ENCODE data around the gene DCHS1. TPM values are rescaled to one million over a fixed set of nuclear protein-coding genes. Genes with fewer than 3 reads are reported as not detected.

DCHS1 gene
- total and polyA plus RNA-seq, 9 of the 15 experiments (the other 6 are each of a cell fraction or from before 2014, with no cell fraction given): 0.04 to 0.49 (median 0.14) TPM; not detected in 2

DNA sequence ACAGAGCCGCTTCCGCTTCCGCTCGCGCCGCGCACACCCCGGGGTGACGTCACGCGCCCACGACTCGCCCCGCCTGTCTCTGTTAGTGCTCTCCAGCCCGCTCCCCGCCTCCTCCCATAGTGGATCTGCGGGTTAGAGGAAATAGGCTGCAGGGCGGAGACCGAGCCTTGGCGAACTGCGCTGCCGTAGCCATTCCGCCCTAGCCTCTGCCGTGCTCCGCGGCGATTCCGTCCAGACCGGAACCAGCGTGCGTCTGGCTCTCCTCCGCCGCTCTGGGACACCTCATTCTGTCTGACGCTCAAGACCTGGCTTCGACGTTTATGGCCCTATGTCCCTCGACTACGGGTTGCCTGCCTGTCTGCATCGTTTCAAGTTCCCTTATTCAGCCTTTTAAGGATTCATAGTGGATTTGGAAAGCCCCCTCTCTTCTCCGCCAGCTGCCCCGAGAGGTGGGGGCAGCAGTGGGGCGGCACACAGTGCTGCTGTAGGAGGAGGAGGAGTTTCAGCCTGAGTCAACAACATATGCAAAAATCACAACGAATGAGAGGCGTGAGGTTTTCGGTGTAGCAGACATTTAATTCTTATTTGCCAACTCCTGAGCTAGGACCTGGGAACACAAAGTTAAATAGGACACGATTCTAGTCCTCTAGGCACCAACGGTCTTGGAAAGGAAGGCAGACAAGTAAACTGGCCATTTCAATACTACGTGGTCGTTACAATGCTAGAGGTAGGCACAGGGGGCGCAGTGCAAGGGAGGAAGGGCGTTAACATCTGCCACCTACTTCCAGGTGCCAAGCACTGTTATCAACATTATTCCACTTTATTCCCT lies 43.2 kb downstream of the DCHS1 start, which contains the start of gene TAF10 (continued):
- TF ChIP-seq, protein P1, sequence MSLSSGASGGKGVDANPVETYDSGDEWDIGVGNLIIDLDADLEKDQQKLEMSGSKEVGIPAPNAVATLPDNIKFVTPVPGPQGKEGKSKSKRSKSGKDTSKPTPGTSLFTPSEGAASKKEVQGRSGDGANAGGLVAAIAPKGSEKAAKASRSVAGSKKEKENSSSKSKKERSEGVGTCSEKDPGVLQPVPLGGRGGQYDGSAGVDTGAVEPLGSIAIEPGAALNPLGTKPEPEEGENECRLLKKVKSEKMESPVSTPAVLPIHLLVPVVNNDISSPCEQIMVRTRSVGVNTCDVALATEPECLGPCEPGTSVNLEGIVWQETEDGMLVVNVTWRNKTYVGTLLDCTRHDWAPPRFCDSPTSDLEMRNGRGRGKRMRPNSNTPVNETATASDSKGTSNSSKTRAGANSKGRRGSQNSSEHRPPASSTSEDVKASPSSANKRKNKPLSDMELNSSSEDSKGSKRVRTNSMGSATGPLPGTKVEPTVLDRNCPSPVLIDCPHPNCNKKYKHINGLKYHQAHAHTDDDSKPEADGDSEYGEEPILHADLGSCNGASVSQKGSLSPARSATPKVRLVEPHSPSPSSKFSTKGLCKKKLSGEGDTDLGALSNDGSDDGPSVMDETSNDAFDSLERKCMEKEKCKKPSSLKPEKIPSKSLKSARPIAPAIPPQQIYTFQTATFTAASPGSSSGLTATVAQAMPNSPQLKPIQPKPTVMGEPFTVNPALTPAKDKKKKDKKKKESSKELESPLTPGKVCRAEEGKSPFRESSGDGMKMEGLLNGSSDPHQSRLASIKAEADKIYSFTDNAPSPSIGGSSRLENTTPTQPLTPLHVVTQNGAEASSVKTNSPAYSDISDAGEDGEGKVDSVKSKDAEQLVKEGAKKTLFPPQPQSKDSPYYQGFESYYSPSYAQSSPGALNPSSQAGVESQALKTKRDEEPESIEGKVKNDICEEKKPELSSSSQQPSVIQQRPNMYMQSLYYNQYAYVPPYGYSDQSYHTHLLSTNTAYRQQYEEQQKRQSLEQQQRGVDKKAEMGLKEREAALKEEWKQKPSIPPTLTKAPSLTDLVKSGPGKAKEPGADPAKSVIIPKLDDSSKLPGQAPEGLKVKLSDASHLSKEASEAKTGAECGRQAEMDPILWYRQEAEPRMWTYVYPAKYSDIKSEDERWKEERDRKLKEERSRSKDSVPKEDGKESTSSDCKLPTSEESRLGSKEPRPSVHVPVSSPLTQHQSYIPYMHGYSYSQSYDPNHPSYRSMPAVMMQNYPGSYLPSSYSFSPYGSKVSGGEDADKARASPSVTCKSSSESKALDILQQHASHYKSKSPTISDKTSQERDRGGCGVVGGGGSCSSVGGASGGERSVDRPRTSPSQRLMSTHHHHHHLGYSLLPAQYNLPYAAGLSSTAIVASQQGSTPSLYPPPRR (CRISPR knock-in tag; IDR thresholded peaks at IDR 0.05; ENCODE audit: borderline replicate concordance): peak; percentile 96
- no peak for TF ChIP-seq ZNF398 (CRISPR knock-in tag; IDR thresholded peaks at IDR 0.05)
- TF ChIP-seq, protein P2, sequence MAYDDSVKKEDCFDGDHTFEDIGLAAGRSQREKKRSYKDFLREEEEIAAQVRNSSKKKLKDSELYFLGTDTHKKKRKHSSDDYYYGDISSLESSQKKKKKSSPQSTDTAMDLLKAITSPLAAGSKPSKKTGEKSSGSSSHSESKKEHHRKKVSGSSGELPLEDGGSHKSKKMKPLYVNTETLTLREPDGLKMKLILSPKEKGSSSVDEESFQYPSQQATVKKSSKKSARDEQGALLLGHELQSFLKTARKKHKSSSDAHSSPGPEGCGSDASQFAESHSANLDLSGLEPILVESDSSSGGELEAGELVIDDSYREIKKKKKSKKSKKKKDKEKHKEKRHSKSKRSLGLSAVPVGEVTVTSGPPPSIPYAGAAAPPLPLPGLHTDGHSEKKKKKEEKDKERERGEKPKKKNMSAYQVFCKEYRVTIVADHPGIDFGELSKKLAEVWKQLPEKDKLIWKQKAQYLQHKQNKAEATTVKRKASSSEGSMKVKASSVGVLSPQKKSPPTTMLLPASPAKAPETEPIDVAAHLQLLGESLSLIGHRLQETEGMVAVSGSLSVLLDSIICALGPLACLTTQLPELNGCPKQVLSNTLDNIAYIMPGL (CRISPR knock-in tag; IDR thresholded peaks at IDR 0.05): no peak; the same call in 1 of the 2 replicates
- TF ChIP-seq YY1 (IDR thresholded peaks at IDR 0.05; ENCODE audit: borderline replicate concordance in 1 of 3, control insufficient read depth in 1 of 3, extremely low read depth in 1 of 3, insufficient read depth in 3 of 3, insufficient read length in 1 of 3, insufficient replicate concordance in 2 of 3, low read depth in 1 of 3, low read length in 2 of 3): peak in 2 of 3 experiments; percentile 70 to 74
- TF ChIP-seq POU5F1 (IDR thresholded peaks at IDR 0.05; ENCODE audit: borderline replicate concordance, low read depth, low read length, partially characterized antibody): no peak
- no peak for TF ChIP-seq ZNF282 (CRISPR knock-in tag; IDR thresholded peaks at IDR 0.05)
- peak in 1 of 2 experiments; percentile 35; a peak in 1 of 4 replicates for TF ChIP-seq RCOR1 (IDR thresholded peaks at IDR 0.05; ENCODE audit: borderline replicate concordance in 1 of 2, low read depth in 2 of 2, low read length in 2 of 2)
- peak; percentile 92 for TF ChIP-seq L3MBTL2 (IDR thresholded peaks at IDR 0.05)
- no peak for TF ChIP-seq BMI1 (IDR thresholded peaks at IDR 0.05; ENCODE audit: low read length)
- TF ChIP-seq CAMTA2 (CRISPR knock-in tag; conservative IDR thresholded peaks at IDR 0.05): no peak
- no peak; the same call in 1 of the 2 replicates for TF ChIP-seq ZNF592 (IDR thresholded peaks at IDR 0.05)

Data from K562 (cell line).